Mesenchymal stem cell (in vitro differentiated cells and primary cell): Measurements from ENCODE around the gene CCL20. TPM values are rescaled to one million over a fixed set of nuclear protein-coding genes. Genes with fewer than 3 reads are reported as not detected.

Source experiments
- DNase-seq: peaks from one replicate; pipeline ENCODE4 v3.0.0-alpha.2; 2013
- H2AFZ ChIP-seq: one replicate; pipeline ENCODE4 v1.6.1; 2013; ENCODE audit warnings: low read depth, mild to moderate bottlenecking, control low read depth, inconsistent platforms, low read length, moderate library complexity
- H2AK5ac ChIP-seq: 2 replicates; pipeline ENCODE4 v1.6.1; 2013; ENCODE audit warnings: low read length, moderate library complexity, mild to moderate bottlenecking, inconsistent platforms; ENCODE audit not compliant: severe bottlenecking
- H2BK120ac ChIP-seq: one replicate; pipeline ENCODE4 v1.6.1; 2013; ENCODE audit warnings: low read depth, mild to moderate bottlenecking, inconsistent platforms, low read length, moderate library complexity
- H2BK12ac ChIP-seq, 2 experiments: one replicate each; pipeline ENCODE4 v1.6.1; 2013; ENCODE audit warnings: inconsistent platforms in 2 of 2, low read length in 2 of 2, mild to moderate bottlenecking in 2 of 2, moderate library complexity in 2 of 2, control low read depth in 1 of 2
- H2BK15ac ChIP-seq: one replicate; pipeline ENCODE4 v1.6.1; 2013; ENCODE audit warnings: mild to moderate bottlenecking, low read depth, inconsistent platforms; ENCODE audit not compliant: poor library complexity, severe bottlenecking
- H2BK5ac ChIP-seq: 2 replicates; pipeline ENCODE4 v1.6.1; 2013; ENCODE audit warnings: low read depth, mild to moderate bottlenecking, low read length, control low read depth, inconsistent platforms; ENCODE audit not compliant: poor library complexity, severe bottlenecking
- H3K14ac ChIP-seq, 2 experiments: one replicate each; pipeline ENCODE4 v1.6.1; 2013; ENCODE audit warnings: inconsistent platforms in 2 of 2, low read length in 2 of 2, control low read depth in 1 of 2, mild to moderate bottlenecking in 1 of 2, moderate library complexity in 1 of 2
- H3K18ac ChIP-seq, 2 experiments: one replicate each; pipeline ENCODE4 v1.6.1; 2013; ENCODE audit warnings: inconsistent platforms in 2 of 2, low read length in 2 of 2, control low read depth in 1 of 2, low read depth in 1 of 2, mild to moderate bottlenecking in 1 of 2
- H3K23ac ChIP-seq, 2 experiments: one replicate each; pipeline ENCODE4 v1.6.1; 2013; ENCODE audit warnings: inconsistent platforms in 2 of 2, low read length in 2 of 2, mild to moderate bottlenecking in 2 of 2, moderate library complexity in 2 of 2, control low read depth in 1 of 2
- H3K27ac ChIP-seq: 2 replicates; pipeline ENCODE4 v1.5.1; 2013; ENCODE audit warnings: mild to moderate bottlenecking, moderate library complexity, low read length, control low read depth, inconsistent platforms; ENCODE audit not compliant: poor library complexity, severe bottlenecking
- H3K27me3 ChIP-seq, 2 experiments: 2 replicates each; pipeline versions ENCODE4 v1.6.1 to v1.7.0; 2013; ENCODE audit warnings: low read length in 2 of 2, mild to moderate bottlenecking in 2 of 2, moderate library complexity in 2 of 2, control low read depth in 1 of 2, inconsistent platforms in 1 of 2; ENCODE audit not compliant: control insufficient read depth in 1 of 2, insufficient read depth in 1 of 2
- H3K36me3 ChIP-seq, 2 experiments: 2 replicates each; pipeline versions ENCODE4 v1.6.1 to v1.7.0; 2013; ENCODE audit warnings: low read length in 2 of 2, control low read depth in 1 of 2, inconsistent platforms in 1 of 2, low read depth in 1 of 2, mild to moderate bottlenecking in 1 of 2; ENCODE audit not compliant: insufficient read depth in 2 of 2, control insufficient read depth in 1 of 2
- H3K4ac ChIP-seq, 2 experiments: one replicate each; pipeline ENCODE4 v1.6.1; 2013; ENCODE audit warnings: inconsistent platforms in 2 of 2, low read length in 2 of 2, mild to moderate bottlenecking in 2 of 2, moderate library complexity in 2 of 2, control low read depth in 1 of 2, low read depth in 1 of 2
- H3K4me1 ChIP-seq: 2 replicates; pipeline ENCODE4 v1.6.1; 2013; ENCODE audit warnings: low read depth, low read length, control low read depth; ENCODE audit not compliant: control insufficient read depth, insufficient read depth
- H3K4me2 ChIP-seq: 2 replicates; pipeline ENCODE4 v1.6.1; 2013; ENCODE audit warnings: low read length, mild to moderate bottlenecking, inconsistent platforms; ENCODE audit not compliant: poor library complexity, severe bottlenecking
- H3K4me3 ChIP-seq, 2 experiments: 2 replicates each; pipeline versions ENCODE4 v1.5.1 to v1.7.0; 2013; ENCODE audit warnings: low read length in 2 of 2, mild to moderate bottlenecking in 2 of 2, control low read depth in 1 of 2, low read depth in 1 of 2; ENCODE audit not compliant: insufficient read depth in 1 of 2
- H3K79me1 ChIP-seq: replicated peaks from 2 replicates; pipeline ENCODE4 v1.6.1; 2013; ENCODE audit warnings: mild to moderate bottlenecking, control low read depth, low read length, inconsistent platforms; ENCODE audit not compliant: poor library complexity, severe bottlenecking
- H3K9ac ChIP-seq: 2 replicates; pipeline ENCODE4 v1.7.0; 2013; ENCODE audit warnings: mild to moderate bottlenecking, low read length, moderate library complexity
- H3K9me3 ChIP-seq: 2 replicates; pipeline ENCODE4 v1.7.0; 2013; ENCODE audit warnings: mild to moderate bottlenecking, low read length; ENCODE audit not compliant: control insufficient read depth
- H4K8ac ChIP-seq: one replicate; pipeline ENCODE4 v1.6.1; 2013; ENCODE audit warnings: inconsistent platforms, mild to moderate bottlenecking, low read length, moderate library complexity
- H4K91ac ChIP-seq: one replicate; pipeline ENCODE4 v1.6.1; 2013; ENCODE audit warnings: mild to moderate bottlenecking, low read length, inconsistent platforms
- WGBS: methylation state at CpG from one replicate; pipeline ENCODE4 v1.1.7; 2013; ENCODE audit warnings: mixed read lengths; 5-methylcytosine and 5-hydroxymethylcytosine counted together
- polyA plus RNA-seq, 2 experiments: library from polyadenylated mRNA; stranded (reverse); fragments of 200-250 nt; gene quantifications; one replicate each; pipeline ENCODE4 v1.2.3, GENCODE V29; 2013

CCL20 gene, protein sequence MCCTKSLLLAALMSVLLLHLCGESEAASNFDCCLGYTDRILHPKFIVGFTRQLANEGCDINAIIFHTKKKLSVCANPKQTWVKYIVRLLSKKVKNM
- 1.2 TPM for polyA plus RNA-seq (2013, experiment 1 of 2)
- 1.2 TPM for polyA plus RNA-seq (2013, experiment 2 of 2)

DNA sequence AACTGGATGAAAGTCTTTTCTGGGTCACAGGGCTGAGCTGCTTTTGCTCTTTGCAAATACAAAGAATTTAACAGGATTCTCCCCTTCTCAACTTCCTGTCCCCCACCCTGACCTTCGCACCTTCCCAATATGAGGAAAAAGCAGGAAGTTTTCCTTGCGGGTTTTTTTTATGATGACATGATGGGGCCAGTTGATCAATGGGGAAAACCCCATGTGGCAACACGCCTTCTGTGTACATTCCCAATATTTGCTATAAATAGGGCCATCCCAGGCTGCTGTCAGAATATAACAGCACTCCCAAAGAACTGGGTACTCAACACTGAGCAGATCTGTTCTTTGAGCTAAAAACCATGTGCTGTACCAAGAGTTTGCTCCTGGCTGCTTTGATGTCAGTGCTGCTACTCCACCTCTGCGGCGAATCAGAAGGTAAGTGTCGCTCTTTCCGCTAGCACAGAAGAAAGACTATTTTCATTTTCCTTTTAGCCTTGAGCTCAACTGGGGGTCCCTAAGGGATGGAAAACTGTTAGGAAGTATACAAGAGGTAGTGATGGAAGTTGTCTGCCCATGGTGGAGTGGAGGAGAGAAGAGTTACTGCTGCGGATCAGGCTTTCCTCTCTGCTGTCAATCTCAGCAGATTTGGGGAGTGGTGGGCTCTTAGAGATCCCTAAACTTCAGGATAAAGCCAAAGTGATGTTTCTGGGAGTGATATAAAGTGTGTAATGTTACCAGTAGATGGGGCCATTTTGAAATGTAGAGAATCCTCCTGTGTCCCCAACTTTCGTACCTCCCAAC is at the start of gene CCL20:
CCL20 (plus strand) TSS at position 281 of the 792 bp plus-strand sequence; CDS start at position 351, 70 bp downstream.
- no peak within 1 kb of the TSS for H2AFZ ChIP-seq
- no peak within 1 kb of the TSS for H3K4ac ChIP-seq
- no peak within 1 kb of the TSS for H2AK5ac ChIP-seq
- H3K4me2 ChIP-seq = no peak within 1 kb of the TSS
- no peak within 1 kb of the TSS for H3K4me3 ChIP-seq
- no peak within 1 kb of the TSS for H2BK120ac ChIP-seq
- H2BK15ac ChIP-seq = no peak within 1 kb of the TSS
- no peaks in the 10 kb centered on the region for H3K9me3 ChIP-seq
- no peak within 1 kb of the TSS for H4K91ac ChIP-seq
- no peak within 1 kb of the TSS for H4K8ac ChIP-seq
- DNase-seq = peak; percentile 15
- H3K27me3 ChIP-seq = no peaks in the 10 kb centered on the region
- no peak within 1 kb of the TSS for H3K18ac ChIP-seq
- WGBS = 96% methylated on average over 8 of the region's 9 CpGs
- H3K79me1 ChIP-seq = no peaks in the 10 kb centered on the region
- H3K23ac ChIP-seq = no peak within 1 kb of the TSS
- H3K4me1 ChIP-seq = peaks cover 2% of the 10 kb centered on the region
- no peak within 1 kb of the TSS for H3K14ac ChIP-seq
- no peak within 1 kb of the TSS for H3K27ac ChIP-seq
- no peak within 1 kb of the TSS for H3K9ac ChIP-seq
- no peak within 1 kb of the TSS for H2BK12ac ChIP-seq
- H2BK5ac ChIP-seq = no peak within 1 kb of the TSS
- no peaks in the 10 kb centered on the region for H3K36me3 ChIP-seq

- Histone ChIP-seq H3K9me3 (no peaks in the 10 kb centered on the region), H3K27me3 (no peaks in the 10 kb centered on the region), H3K79me1 (no peaks in the 10 kb centered on the region), H3K27ac (peak overlapping the region; percentile 67), H3K4me3 (no peak overlapping the region), H4K91ac (no peak overlapping the region), H3K14ac (no peak overlapping the region), H3K4me1 (peaks cover 12% of the 10 kb centered on the region), H3K4me2 (no peak overlapping the region), H3K23ac (no peak overlapping the region), H2BK15ac (no peak overlapping the region), H2BK120ac (no peak overlapping the region), H2AFZ (no peak overlapping the region), H3K9ac (peak overlapping the region; percentile 26), H3K4ac (no peak overlapping the region), H2BK12ac (no peak overlapping the region), H3K36me3 (no peaks in the 10 kb centered on the region), H2BK5ac (no peak overlapping the region), H4K8ac (no peak overlapping the region), H3K18ac (no peak overlapping the region), H2AK5ac (no peak overlapping the region)
- 65% methylated on average over 3 of the region's 4 CpGs for WGBS
- DNase-seq = no peak
Measured at GRCh38 chr2:227765788-227766372, 47.8 kb upstream of the CCL20 start.

DNA sequence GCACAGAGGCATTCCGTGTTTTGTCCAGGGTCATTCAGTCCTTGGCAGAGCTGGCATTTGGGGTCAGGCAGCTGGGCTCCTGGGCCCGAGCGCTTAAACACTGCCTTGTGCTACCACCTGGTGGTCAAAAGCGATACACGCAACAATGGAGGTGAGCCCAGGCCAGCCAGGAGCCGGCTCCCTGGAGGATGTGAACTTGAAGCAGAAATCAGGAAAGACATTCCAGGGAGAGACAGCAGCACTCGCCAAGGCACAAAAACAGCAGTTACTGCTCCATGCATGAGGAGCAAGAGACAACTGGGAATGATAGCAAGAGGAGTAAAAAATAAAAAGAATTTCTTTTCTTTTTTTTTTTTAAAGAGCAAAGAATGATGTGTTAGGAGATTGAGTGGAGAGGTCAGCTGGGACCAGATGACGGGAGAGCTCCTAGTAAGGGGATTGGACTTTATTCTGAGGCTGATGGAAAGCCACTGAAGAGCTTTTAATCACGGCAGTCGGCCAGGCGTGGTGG is 47.2 kb upstream of the CCL20 start:
- Histone ChIP-seq H3K79me1 (no peaks in the 10 kb centered on the region), H2BK5ac (no peak overlapping the region), H3K4me3 (no peak overlapping the region), H3K27me3 (no peaks in the 10 kb centered on the region), H3K4me2 (no peak overlapping the region), H3K36me3 (no peaks in the 10 kb centered on the region), H3K18ac (no peak overlapping the region), H2AFZ (no peak overlapping the region), H3K4me1 (peaks cover 9% of the 10 kb centered on the region), H2BK120ac (no peak overlapping the region), H2BK12ac (no peak overlapping the region), H2AK5ac (peak overlapping the region; percentile 20), H3K27ac (peak overlapping the region; percentile 67), H3K14ac (no peak overlapping the region), H2BK15ac (no peak overlapping the region), H3K9ac (peak overlapping the region; percentile 26), H3K4ac (no peak overlapping the region), H4K8ac (no peak overlapping the region), H3K23ac (no peak overlapping the region), H4K91ac (no peak overlapping the region), H3K9me3 (no peaks in the 10 kb centered on the region)
- peak; percentile 73 for DNase-seq
- 33% methylated on average over 11 of the region's 11 CpGs for WGBS

DNA sequence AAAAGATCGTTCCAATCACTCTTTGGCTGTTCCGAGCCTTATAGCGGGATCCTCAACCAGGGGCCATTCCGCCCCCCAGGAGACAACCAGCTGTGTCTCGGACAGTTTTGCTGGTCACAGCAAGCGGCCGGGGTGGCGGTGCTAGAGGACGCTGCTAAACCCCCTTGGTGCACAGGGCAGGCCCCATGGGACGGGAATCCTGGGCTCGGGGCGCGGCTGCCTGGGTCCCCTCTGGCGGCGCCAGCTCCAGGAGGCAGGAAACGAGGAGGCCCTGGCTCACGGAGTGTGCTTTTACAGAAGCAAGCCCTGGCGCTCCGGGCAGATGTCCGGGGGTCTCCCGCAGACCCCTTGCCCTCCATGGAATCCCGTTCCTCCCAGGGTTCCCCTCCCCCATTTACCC is 45.8 kb upstream of the CCL20 start:
- H4K8ac ChIP-seq = no peak overlapping the region
- DNase-seq = no peak
- H4K91ac ChIP-seq = no peak overlapping the region
- no peaks in the 10 kb centered on the region for H3K36me3 ChIP-seq
- no peak overlapping the region for H3K4me2 ChIP-seq
- H2BK120ac ChIP-seq = no peak overlapping the region
- no peaks in the 10 kb centered on the region for H3K9me3 ChIP-seq
- no peak overlapping the region for H2BK12ac ChIP-seq
- no peak overlapping the region for H3K9ac ChIP-seq
- H3K14ac ChIP-seq = no peak overlapping the region
- H2BK5ac ChIP-seq = no peak overlapping the region
- peaks cover 7% of the 10 kb centered on the region for H3K4me1 ChIP-seq
- no peaks in the 10 kb centered on the region for H3K79me1 ChIP-seq
- peak overlapping the region; percentile 35 for H2AK5ac ChIP-seq
- H2BK15ac ChIP-seq = peak overlapping the region; percentile 62
- no peak overlapping the region for H3K4me3 ChIP-seq
- no peaks in the 10 kb centered on the region for H3K27me3 ChIP-seq
- 93% methylated on average over 22 of the region's 22 CpGs for WGBS
- no peak overlapping the region for H3K18ac ChIP-seq
- H3K27ac ChIP-seq = no peak overlapping the region
- H2AFZ ChIP-seq = no peak overlapping the region
- H3K23ac ChIP-seq = no peak overlapping the region
- no peak overlapping the region for H3K4ac ChIP-seq
